ENCODE results near the gene AP2A1. TPM values are rescaled to one million over a fixed set of nuclear protein-coding genes. Genes with fewer than 3 reads are reported as not detected.

The AP2A1 gene
- total RNA-seq, 2 experiments from 2014 or later: 83.4 to 84.5 TPM

DNA sequence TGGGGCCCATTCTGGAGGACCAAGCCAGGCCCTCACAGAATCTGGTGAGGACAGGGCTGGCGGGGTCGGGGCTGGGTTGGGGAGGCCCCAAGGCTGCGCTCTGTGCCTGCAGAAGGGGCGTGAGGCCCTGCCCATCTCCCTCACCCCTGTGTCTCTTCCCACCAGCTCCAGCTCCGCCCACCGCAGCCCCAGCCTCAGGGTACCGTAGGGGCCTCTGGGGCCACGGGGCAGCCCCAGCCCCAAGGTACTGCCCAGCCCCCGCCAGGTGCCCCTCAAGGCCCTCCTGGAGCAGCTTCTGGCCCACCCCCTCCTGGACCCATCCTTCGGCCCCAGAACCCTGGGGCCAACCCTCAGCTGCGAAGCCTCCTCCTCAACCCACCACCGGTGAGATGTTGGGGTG is 68.8 kb downstream of the AP2A1 start:
- ATAC-seq: no peak
- H3K4me1 Mint-ChIP-seq (ENCODE audit: low read depth): no peaks in the 10 kb centered on the region
- intact Hi-C loops (cut with micrococcal nuclease): no loop called here
- POLR2A ChIA-PET: interaction anchor here (1.2 kb wide), 1 partner anchor 9 kb away, joined by 3 read pairs; no protein-coding TSS in a partner anchor
- no peaks in the 10 kb centered on the region for H3K27me3 Mint-ChIP-seq
- H3K9me3 Mint-ChIP-seq: no peaks in the 10 kb centered on the region
- H3K27ac Mint-ChIP-seq: no peak overlapping the region
- H3K4me3 Mint-ChIP-seq: no peak overlapping the region
- DNase-seq: no peak
- H3K36me3 Mint-ChIP-seq (ENCODE audit: low read depth): peaks cover 10% of the 10 kb centered on the region
- TF ChIP-seq, protein P1, sequence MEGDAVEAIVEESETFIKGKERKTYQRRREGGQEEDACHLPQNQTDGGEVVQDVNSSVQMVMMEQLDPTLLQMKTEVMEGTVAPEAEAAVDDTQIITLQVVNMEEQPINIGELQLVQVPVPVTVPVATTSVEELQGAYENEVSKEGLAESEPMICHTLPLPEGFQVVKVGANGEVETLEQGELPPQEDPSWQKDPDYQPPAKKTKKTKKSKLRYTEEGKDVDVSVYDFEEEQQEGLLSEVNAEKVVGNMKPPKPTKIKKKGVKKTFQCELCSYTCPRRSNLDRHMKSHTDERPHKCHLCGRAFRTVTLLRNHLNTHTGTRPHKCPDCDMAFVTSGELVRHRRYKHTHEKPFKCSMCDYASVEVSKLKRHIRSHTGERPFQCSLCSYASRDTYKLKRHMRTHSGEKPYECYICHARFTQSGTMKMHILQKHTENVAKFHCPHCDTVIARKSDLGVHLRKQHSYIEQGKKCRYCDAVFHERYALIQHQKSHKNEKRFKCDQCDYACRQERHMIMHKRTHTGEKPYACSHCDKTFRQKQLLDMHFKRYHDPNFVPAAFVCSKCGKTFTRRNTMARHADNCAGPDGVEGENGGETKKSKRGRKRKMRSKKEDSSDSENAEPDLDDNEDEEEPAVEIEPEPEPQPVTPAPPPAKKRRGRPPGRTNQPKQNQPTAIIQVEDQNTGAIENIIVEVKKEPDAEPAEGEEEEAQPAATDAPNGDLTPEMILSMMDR (IDR thresholded peaks at IDR 0.05): no peak
- CTCF ChIA-PET: no interaction called here

DNA sequence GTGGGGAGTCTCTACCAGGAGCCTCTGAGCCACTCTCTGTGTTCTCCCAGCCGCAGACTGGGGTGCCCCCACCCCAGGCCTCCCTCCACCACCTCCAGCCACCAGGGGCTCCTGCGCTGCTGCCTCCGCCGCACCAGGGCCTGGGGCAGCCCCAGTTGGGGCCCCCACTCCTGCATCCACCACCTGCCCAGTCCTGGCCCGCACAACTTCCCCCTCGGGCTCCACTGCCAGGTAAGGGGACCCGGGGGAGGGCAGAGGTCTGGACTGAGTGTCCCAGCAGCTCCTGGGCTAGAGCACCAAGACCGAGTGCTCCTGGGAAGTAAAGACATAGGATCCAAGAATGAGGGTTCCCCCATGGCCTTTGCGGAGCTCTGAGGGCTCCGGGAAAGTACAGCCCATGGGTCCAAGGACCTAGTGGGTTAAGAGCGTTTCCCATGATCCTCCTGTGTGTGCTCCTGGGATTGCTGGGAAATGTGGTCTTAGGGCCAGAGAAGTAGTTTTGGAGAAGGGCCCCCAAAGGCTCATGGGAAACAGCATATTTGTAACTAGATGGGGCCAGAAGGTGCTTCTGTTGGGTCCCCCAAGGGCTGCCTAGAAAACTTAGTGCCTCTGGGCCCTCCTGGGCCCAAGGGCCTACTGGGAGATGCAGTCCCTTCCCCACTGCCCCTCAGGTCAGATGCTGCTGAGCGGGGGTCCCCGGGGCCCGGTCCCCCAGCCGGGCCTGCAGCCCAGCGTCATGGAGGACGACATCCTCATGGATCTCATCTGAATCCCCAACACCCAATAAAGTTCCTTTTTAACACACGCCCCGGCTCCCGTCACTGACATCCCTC is 69.6 kb downstream of the AP2A1 start:
- ChIA-PET CTCF (no interaction called here), POLR2A (no interaction called here)
- Mint-ChIP-seq H3K27ac (no peak overlapping the region), H3K4me1 (ENCODE audit: low read depth) (no peaks in the 10 kb centered on the region), H3K27me3 (no peaks in the 10 kb centered on the region), H3K9me3 (no peaks in the 10 kb centered on the region), H3K36me3 (ENCODE audit: low read depth) (peaks cover 10% of the 10 kb centered on the region), H3K4me3 (no peak overlapping the region)
- DNase-seq: no peak
- intact Hi-C loops (cut with micrococcal nuclease): no loop called here
- ATAC-seq: no peak
- TF ChIP-seq, protein P1 (IDR thresholded peaks at IDR 0.05): no peak

DNA sequence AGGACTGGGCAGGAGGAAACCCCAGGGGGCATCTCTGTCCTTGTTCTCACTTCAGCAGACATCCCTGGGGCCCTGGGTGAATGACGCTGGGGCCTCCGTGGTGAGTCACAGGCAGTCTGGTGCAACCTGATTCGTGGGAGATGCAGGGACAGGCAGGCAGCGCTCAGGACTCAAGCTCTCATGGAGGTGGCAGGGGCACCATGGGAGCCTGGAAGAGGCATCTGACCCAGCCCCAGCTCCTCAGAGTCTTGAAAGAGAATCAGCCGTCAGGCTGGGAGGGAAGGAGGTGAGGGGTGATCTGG is 70.2 kb downstream of the AP2A1 start:
- peaks cover 10% of the 10 kb centered on the region for H3K36me3 Mint-ChIP-seq (ENCODE audit: low read depth)
- CTCF ChIA-PET: no interaction called here

DNA sequence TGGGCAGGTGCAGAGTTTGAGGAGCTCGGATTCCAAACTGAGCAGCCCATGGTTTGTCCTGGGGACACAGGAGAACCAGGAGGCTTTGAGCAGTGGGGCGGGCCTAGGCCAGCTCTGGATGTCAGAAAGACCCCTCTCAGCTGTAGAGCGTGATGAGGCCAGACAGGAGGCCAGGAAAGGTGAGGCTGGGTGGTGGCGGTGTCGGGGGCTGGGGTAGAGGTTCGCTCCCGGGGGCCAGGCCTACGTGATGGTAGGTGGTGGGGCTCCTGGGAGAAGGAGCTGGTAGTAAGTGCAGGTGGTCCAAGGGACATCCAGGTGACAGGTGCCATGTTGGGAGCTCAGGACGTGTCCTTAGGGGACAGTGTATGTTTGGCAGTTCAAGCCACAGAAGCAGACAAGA is 70.6 kb downstream of the AP2A1 start:
- TF ChIP-seq, protein P1 (IDR thresholded peaks at IDR 0.05): no peak
- ChIA-PET POLR2A (no interaction called here), CTCF (no interaction called here)
- Mint-ChIP-seq H3K9me3 (no peaks in the 10 kb centered on the region), H3K27me3 (no peaks in the 10 kb centered on the region), H3K27ac (no peak overlapping the region), H3K36me3 (ENCODE audit: low read depth) (peaks cover 10% of the 10 kb centered on the region), H3K4me1 (ENCODE audit: low read depth) (no peaks in the 10 kb centered on the region), H3K4me3 (no peak overlapping the region)
- DNase-seq (no peak), ATAC-seq (no peak)
- intact Hi-C loops (cut with micrococcal nuclease): no loop called here

More for the DNA sequence above, 70.2 kb downstream of the AP2A1 start:
- Mint-ChIP-seq H3K9me3 (no peaks in the 10 kb centered on the region), H3K27me3 (no peaks in the 10 kb centered on the region), H3K4me3 (no peak overlapping the region), H3K4me1 (ENCODE audit: low read depth) (no peaks in the 10 kb centered on the region), H3K27ac (no peak overlapping the region)
- DNase-seq (no peak), ATAC-seq (no peak)
- TF ChIP-seq, protein P1 (IDR thresholded peaks at IDR 0.05): no peak
- POLR2A ChIA-PET: no interaction called here
- intact Hi-C loops (cut with micrococcal nuclease): no loop called here

DNA sequence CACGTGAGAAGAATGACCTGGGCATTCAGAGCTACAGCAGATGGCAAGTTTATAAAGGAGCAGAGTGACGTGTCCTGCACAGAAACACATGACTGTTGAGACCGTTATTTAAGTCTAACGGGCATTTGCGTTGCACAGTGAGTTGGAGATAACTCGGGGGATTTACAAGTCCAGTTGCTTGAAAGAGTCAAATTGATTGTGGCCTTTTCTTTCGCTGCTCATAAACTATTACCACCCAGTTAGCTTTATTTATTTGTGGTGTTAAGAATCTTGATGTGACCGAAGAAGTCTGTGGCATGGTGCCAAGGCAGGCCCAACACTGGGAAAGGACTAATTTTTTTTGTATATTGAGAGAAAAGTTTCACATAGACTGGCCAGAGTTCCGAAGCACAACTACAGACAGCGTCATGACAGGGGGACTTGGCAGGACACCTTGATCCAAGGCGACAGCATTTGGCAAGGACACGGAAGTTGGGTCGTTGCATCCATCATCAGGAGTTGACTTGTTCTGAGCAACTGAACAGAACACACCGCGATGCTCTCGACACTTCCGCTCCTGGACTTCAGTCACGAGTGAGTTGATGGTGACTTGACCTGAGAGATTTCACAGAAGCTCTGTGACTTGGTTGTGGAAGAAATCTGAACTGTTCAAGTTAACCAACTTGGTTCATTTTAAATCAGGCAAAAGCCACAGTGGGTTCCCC is 72.2 kb downstream of the AP2A1 start:
- intact Hi-C loops (cut with micrococcal nuclease): no loop called here
- no peaks in the 10 kb centered on the region for H3K9me3 Mint-ChIP-seq
- H3K4me3 Mint-ChIP-seq: no peak overlapping the region
- H3K36me3 Mint-ChIP-seq (ENCODE audit: low read depth): peaks cover 8% of the 10 kb centered on the region
- H3K27me3 Mint-ChIP-seq: no peaks in the 10 kb centered on the region
- TF ChIP-seq, protein P1 (IDR thresholded peaks at IDR 0.05): no peak
- no peak for ATAC-seq
- ChIA-PET CTCF (interaction anchor here (0.6 kb wide), 1 partner anchor 9 kb away, joined by 3 read pairs; no protein-coding TSS in a partner anchor), POLR2A (no interaction called here)
- no peaks in the 10 kb centered on the region for H3K4me1 Mint-ChIP-seq (ENCODE audit: low read depth)
- DNase-seq: no peak
- H3K27ac Mint-ChIP-seq: no peak overlapping the region

Measured in activated CD8-positive, alpha-beta T cell treated with anti-CD3 and anti-CD28 coated beads for 36 hours (primary cell).